ENCODE measurements around the gene ADCY7.

Gene ADCY7

GRCh38 chr16:50257876-50258275, 8.5 kb upstream of the ADCY7 start:
- TF ChIP-seq, protein P1, sequence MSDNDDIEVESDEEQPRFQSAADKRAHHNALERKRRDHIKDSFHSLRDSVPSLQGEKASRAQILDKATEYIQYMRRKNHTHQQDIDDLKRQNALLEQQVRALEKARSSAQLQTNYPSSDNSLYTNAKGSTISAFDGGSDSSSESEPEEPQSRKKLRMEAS (IDR thresholded peaks at IDR 0.05; ENCODE audit: low read depth, low read length), result no peak
- TF ChIP-seq POLR2A (IDR thresholded peaks at IDR 0.05; ENCODE audit: extremely low read depth, insufficient read length) (no peak), MYC (IDR thresholded peaks at IDR 0.05; ENCODE audit: low read depth, low read length) (no peak)
- TF ChIP-seq, protein P2, sequence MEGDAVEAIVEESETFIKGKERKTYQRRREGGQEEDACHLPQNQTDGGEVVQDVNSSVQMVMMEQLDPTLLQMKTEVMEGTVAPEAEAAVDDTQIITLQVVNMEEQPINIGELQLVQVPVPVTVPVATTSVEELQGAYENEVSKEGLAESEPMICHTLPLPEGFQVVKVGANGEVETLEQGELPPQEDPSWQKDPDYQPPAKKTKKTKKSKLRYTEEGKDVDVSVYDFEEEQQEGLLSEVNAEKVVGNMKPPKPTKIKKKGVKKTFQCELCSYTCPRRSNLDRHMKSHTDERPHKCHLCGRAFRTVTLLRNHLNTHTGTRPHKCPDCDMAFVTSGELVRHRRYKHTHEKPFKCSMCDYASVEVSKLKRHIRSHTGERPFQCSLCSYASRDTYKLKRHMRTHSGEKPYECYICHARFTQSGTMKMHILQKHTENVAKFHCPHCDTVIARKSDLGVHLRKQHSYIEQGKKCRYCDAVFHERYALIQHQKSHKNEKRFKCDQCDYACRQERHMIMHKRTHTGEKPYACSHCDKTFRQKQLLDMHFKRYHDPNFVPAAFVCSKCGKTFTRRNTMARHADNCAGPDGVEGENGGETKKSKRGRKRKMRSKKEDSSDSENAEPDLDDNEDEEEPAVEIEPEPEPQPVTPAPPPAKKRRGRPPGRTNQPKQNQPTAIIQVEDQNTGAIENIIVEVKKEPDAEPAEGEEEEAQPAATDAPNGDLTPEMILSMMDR (IDR thresholded peaks at IDR 0.05; ENCODE audit: low read depth, low read length), result no peak
- DNase-seq (ENCODE audit: low read depth), result no peak
- no peak overlapping the region for H3K4me3 ChIP-seq (ENCODE audit: low read depth, low read length)

DNA sequence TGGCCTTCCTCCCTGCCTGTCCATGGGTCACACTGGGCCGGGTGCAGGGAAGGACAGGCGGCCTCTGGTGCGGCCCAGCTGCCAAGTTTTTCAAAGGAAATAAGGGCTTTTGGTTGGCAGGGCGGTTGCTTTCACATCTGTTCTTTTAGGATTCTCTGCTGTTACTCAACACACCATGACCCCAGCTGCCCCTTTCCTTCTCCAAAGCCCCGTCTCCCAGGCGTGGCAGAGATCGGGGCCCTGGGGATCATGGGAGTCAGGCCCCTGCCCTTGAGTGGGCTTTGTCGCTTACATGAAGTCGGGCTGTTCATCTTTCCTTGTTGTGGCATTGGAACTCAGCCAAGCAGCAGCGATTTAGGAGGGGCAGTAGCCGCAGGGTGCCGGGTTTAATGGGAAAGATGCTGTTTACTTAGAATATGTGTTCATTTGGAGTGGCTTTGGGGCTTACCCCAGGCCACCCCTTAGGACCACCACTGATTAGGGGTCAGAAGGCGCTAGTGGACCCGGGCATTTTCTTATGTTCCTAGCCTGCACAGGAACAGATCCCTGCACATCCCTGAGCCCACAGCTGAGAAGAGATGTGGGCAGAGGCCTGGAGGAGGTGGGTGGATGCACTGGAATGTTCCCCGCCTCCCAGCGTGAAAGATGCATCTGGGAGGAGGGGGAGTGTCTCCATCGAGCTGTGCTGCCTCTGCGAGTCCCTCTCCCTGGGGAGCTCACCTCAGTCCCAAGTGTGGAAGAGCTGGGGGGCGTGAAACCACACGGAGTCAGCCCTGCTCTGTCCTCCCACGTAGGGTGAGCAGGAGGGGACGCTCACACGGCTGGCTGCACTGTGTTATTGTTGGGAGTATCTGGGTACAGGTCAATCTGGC, 6.8 kb upstream of the ADCY7 start:
- H3K4me3 ChIP-seq (ENCODE audit: low read depth, low read length), result no peak overlapping the region

GRCh38 chr16:50260206-50261159, 5.9 kb upstream of the ADCY7 start:
- TF ChIP-seq, protein P1 (IDR thresholded peaks at IDR 0.05; ENCODE audit: low read depth, low read length), result no peak
- TF ChIP-seq POLR2A (IDR thresholded peaks at IDR 0.05; ENCODE audit: extremely low read depth, insufficient read length) (no peak), MYC (IDR thresholded peaks at IDR 0.05; ENCODE audit: low read depth, low read length) (no peak)
- TF ChIP-seq, protein P2 (IDR thresholded peaks at IDR 0.05; ENCODE audit: low read depth, low read length), result no peak
- no peak overlapping the region for H3K4me3 ChIP-seq (ENCODE audit: low read depth, low read length)
- no peak for DNase-seq (ENCODE audit: low read depth)

More for the DNA sequence above, 6.8 kb upstream of the ADCY7 start:
- TF ChIP-seq, protein P2 (IDR thresholded peaks at IDR 0.05; ENCODE audit: low read depth, low read length), result no peak
- TF ChIP-seq POLR2A (IDR thresholded peaks at IDR 0.05; ENCODE audit: extremely low read depth, insufficient read length) (no peak), MYC (IDR thresholded peaks at IDR 0.05; ENCODE audit: low read depth, low read length) (no peak)
- TF ChIP-seq, protein P1 (IDR thresholded peaks at IDR 0.05; ENCODE audit: low read depth, low read length), result no peak
- DNase-seq (ENCODE audit: low read depth), result peak; percentile 54

GRCh38 chr16:50261160-50261706, 5.1 kb upstream of the ADCY7 start:
- DNase-seq (ENCODE audit: low read depth), result no peak
- no peak overlapping the region for H3K4me3 ChIP-seq (ENCODE audit: low read depth, low read length)
- no peak for TF ChIP-seq POLR2A (IDR thresholded peaks at IDR 0.05; ENCODE audit: extremely low read depth, insufficient read length)
- TF ChIP-seq, protein P2 (IDR thresholded peaks at IDR 0.05; ENCODE audit: low read depth, low read length), result no peak
- TF ChIP-seq, protein P1 (IDR thresholded peaks at IDR 0.05; ENCODE audit: low read depth, low read length), result no peak
- TF ChIP-seq MYC (IDR thresholded peaks at IDR 0.05; ENCODE audit: low read depth, low read length), result no peak

- no peak overlapping the region for H3K4me3 ChIP-seq (ENCODE audit: low read depth, low read length)
- DNase-seq (ENCODE audit: low read depth), result no peak
- TF ChIP-seq MYC (IDR thresholded peaks at IDR 0.05; ENCODE audit: low read depth, low read length) (no peak), POLR2A (IDR thresholded peaks at IDR 0.05; ENCODE audit: extremely low read depth, insufficient read length) (no peak)
- TF ChIP-seq, protein P2 (IDR thresholded peaks at IDR 0.05; ENCODE audit: low read depth, low read length), result no peak
- TF ChIP-seq, protein P1 (IDR thresholded peaks at IDR 0.05; ENCODE audit: low read depth, low read length), result no peak
Observed at GRCh38 chr16:50261707-50262235, 4.6 kb upstream of the ADCY7 start.
